HG03457 (cell line): ENCODE measurements around the gene RAB11FIP3.

ENCODE experiments used
- ATAC-seq: cut with Tn5 transposase; IDR thresholded peaks from one replicate; pipeline ENCODE4 v1.9.1; 2021; ENCODE audit warnings: moderate number of reproducible peaks; ENCODE audit not compliant: unreplicated experiment

RAB11FIP3 gene

GRCh38 chr16:528111-529011 is 102.9 kb downstream of the RAB11FIP3 start:
- ATAC-seq = peak; percentile 6

DNA sequence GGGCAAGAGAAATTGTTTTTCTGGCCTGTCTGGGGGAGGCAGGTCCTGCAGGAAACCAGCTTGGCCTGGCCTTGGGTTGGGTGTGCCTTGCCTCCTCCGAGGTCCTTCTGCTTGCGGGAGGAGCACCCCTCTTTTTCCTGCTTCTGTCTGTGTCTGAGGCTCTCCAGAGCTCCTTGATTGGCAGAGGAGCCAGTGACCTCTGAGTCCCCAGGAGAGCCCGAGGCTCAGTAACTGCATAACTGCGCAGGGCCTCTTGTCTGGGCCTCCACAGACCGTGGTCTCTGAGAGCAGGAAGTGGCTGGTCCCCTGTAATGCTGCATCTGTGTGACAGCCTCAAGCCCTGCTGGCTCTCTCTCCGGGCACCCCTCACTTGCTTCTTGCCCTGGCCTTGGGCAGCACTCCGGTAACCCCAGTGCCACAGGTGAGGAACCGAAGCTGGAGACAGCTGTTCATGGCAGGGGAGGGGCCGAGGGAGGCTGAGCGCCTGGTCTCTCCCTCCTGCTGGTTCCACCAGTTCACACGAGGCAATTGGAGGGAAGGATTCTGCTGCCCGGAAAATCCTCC is 103.6 kb downstream of the RAB11FIP3 start:
- ATAC-seq = no peak

DNA sequence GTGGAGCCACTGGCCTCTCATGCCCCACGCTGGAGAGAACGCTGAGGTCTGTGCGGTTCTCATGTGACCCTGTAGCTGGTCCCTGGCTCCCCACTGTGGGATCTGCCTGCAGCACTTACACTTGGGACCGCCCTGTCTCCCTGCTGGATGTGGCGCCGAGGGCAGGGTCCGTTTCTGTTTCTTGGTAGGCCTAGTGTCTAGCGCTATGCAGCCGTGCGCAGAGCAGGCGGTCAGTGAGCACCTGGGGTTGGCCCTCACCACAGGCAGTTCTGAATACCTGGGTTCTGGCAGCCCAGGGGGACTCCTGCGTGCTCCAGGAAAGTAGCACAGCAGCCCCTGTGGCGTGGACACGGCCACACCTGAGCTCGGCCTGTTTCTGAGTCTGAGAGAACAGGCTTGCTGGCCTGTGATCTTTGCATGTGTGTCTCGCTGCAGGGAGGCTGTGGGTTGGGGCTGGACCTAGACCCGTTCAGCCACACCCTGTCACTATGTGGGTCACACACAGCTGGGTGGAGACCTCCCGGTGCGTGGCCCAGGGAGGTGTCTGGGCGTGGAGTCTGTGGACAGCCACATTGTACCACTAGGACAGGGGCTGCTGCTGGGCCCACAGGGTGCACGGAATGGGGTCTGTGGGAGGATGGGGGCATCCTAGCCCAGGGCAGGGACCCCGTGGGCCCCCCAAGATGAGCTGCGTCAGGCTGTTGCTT is 104.8 kb downstream of the RAB11FIP3 start:
- ATAC-seq = no peak

- no peak for ATAC-seq
These were observed 106.2 kb downstream of the RAB11FIP3 start for GRCh38 chr16:531494-532125.

- ATAC-seq = no peak
These were observed 108.1 kb downstream of the RAB11FIP3 start for GRCh38 chr16:533391-534123.

- no peak for ATAC-seq
These were observed 108.7 kb downstream of the RAB11FIP3 start for GRCh38 chr16:534135-534534.

DNA sequence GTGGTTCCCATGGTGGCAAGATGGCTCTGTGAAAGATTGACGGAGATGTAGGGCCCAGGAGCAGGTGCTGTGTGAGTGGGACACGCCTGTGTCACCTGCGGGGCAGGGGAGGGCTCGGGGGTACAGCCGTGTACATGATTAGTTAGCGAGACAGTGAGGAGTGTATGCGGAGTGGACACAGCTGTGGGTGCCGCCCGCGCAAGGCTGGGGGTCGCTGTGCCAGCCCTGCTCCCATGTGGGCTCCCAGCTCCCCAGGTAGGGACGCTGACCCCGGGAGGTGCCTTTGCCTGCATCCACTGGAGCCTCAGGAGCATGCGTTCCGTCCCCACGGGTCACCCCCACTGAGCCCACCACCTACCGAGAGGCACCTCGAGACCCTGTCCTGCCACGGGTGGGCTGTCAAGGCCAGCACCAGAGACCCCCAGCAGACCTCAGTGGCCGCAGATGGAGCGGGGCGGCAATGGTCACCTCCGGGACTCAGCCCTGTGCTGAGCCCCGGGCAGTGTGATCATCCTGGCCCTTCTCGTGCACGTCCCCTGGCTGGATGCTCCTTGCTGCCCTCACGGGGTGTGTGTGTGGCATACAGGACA is 109.5 kb downstream of the RAB11FIP3 start:
- ATAC-seq = no peak

- ATAC-seq = no peak
These were observed 110.3 kb downstream of the RAB11FIP3 start for GRCh38 chr16:535446-536405.

GRCh38 chr16:536746-537145 is 111.3 kb downstream of the RAB11FIP3 start:
- no peak for ATAC-seq

DNA sequence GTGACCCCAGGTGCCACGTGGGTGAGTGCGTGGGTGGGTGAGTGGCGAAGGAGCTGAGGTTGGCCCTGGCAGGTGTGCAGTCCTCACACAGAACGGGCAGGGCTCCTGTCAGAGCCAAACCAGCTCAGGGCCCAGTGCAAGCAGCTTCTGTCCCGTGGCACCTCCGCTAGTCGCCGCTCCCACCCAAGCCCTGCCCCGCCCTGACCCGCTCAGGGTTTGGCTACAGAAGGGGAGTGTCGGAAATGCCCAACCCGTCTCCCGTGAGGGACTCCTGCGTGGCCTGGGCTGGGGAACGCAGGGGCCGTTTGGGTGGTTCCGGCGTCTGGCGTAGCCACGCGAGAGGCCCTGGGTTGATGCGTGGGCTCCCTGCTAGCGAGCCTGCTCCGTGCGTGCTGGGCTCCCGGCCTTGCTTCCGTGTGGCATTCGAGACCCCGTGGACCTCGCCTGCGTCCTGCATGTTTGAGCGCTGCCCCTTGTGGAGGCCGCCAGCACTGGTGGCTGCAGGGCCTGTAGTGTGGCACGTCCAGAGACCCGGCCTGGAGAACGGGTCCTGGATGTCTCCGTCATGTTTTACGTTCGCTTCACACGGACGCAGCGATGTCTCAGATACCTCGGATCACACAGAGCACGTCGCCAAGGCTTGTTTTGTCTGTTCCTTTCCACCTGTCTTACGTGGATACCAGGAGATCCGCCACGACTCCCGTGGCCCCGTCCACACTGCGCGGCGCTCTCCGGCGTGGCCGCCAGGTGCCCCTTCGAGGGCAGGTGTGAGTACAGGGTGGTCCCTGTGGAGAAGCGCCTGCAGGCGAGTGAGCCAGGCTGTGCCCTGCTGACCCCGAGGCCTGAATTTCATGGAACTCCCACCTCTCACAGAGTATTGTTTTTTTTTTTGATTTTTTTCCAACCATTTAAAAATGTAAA is 112.2 kb downstream of the RAB11FIP3 start:
- ATAC-seq = no peak

GRCh38 chr16:539901-540530 is 114.6 kb downstream of the RAB11FIP3 start:
- ATAC-seq = no peak

- no peak for ATAC-seq
These were observed 115.3 kb downstream of the RAB11FIP3 start for GRCh38 chr16:540645-541340.

DNA sequence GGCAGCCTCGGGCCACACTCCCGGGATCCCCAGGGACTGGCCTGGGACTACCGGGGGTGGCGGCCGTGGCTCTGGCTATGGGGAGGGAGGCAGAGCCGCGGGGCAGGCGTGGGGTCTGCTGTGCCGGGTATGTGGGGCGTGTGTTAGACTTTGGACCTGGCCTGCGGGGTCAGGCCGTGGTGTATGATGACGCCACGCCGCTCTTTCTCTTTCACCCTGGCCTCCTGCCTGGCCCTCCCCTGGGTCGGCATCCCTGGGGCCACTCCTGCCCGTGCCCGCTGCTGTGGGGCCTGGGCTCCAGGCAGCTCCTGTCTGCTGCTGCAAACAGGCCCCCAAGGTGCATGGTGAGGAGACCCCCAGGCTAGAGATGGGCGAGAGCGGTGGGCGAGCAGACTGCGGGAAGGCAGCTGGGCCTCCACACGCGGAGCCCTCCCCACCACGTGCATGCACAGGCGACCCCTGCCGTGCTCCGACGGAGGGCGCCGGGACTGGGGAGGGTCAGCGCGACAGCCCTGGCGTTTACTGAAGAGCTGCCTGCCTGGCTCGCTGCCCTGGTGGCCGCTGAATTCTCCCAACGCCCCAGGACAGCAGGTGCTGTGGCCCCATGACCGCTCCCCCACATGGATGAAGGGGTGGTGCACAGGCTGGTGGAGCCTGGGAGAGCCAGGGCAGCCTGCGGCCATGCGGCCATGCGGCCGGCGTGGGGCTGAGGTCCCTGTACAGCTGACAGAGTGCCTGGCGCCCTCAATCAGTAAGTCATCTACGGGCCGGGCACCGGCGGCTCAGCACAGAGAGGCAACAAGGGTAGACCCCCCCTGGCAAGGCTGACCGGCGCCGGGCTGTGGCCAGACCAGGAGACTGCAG is 118.1 kb downstream of the RAB11FIP3 start:
- ATAC-seq = no peak

- no peak for ATAC-seq
These were observed 119.1 kb downstream of the RAB11FIP3 start for GRCh38 chr16:544517-544916.

- no peak for ATAC-seq
These were observed 121.7 kb downstream of the RAB11FIP3 start for GRCh38 chr16:546909-547770.
